ENCODE measurements around the gene DPP10. TPM values are rescaled to one million over a fixed set of nuclear protein-coding genes. Genes with fewer than 3 reads are reported as not detected.

The DPP10 gene
- total and polyA plus RNA-seq, 10 of the 15 experiments (the other 5 are each of a cell fraction or from before 2014, with no cell fraction given) = not detected

DNA sequence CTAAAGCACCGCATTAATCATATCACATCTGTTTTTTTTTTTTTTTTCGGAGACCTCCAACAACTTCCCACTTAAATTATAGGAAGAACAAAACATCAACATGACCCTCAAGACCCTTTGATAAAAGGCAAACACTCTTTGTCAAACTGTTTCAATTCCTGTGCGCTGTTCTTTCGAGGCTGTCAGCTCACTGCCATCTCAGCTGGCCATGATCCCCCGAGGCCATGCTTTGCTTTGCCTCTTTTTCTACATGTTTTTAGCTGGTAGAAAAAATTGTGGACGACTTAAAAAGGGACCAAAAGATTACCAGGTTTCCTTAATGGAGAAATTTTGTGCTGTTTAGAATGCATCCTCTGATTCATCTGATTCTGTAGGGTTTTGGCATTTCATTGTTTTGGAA lies 138.2 kb downstream of the DPP10 start (continued):
- TF ChIP-seq ETV6 (conservative IDR thresholded peaks at IDR 0.05 in 1 of 2, IDR thresholded peaks at IDR 0.05 in 1 of 2; ENCODE audit: borderline replicate concordance in 1 of 2, low read depth in 1 of 2) = no peak

DNA sequence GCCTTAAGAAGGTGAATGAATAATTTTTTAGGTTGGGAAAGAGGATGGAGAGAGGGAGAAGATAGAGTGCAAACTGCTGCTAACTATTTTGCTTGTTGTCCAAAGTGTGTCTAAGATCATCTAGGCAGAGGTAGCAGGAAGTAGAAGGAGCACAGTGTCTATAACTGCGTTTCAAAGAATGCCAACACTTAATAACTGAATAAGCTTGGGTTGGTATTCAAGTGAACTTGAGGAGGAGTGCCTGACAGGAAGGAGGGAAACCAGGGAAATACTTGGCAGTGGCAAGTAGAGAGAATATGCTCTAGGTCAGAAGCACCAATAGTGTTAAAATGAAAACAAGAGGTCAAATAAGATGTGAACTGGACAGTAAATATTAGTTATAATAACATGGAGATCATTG lies 155.9 kb downstream of the DPP10 start:
- no peaks in the 10 kb centered on the region for H3K4me1 ChIP-seq (ENCODE audit: control insufficient read depth, insufficient read depth, low read length)
- H4K20me1 ChIP-seq (ENCODE audit: control insufficient read depth, insufficient read depth) = no peaks in the 10 kb centered on the region
- ATAC-seq (no peak), FAIRE-seq (no peak), DNase-seq (ENCODE audit: low read depth, low spot score) (no peak)
- no peak overlapping the region for H2AFZ ChIP-seq (ENCODE audit: control insufficient read depth, low read depth, low read length)
- in situ Hi-C loops (cut with MboI) (no loop called here), intact Hi-C loops (cut with micrococcal nuclease; ENCODE audit: unreplicated experiment) (no loop called here)
- no peaks in the 10 kb centered on the region for H3K79me2 ChIP-seq (ENCODE audit: control insufficient read depth, insufficient read depth, low read length)
- H3K4me2 ChIP-seq (ENCODE audit: control insufficient read depth, insufficient read depth) = no peak overlapping the region
- no peaks in the 10 kb centered on the region for H3K27me3 ChIP-seq (replicated peaks in 1 of 2; ENCODE audit: control insufficient read depth in 2 of 2, insufficient read depth in 2 of 2, low read length in 1 of 2)
- 0% methylated on average over 1 of the region's 1 CpG for WGBS (ENCODE audit: insufficient coverage, insufficient replicate concordance, low lambda C conversion rate, missing lambda C conversion rate)
- ChIA-PET RAD21 (ENCODE audit: unreplicated experiment) (no interaction called here), POLR2A (no interaction called here), CTCF (no interaction called here), SMC1A (ENCODE audit: uncharacterized antibody, unreplicated experiment) (no interaction called here)
- BruUV-seq (replicated peaks) = no TSS peak
- no peak overlapping the region for H3K9ac ChIP-seq (ENCODE audit: control insufficient read depth, insufficient read depth, low read length)
- H3K9me3 ChIP-seq (replicated peaks; ENCODE audit: control insufficient read depth, insufficient read depth, low read length) = no peaks in the 10 kb centered on the region
- no peak overlapping the region for H3K27ac ChIP-seq (ENCODE audit: control insufficient read depth, insufficient read depth)
- no peaks in the 10 kb centered on the region for H3K36me3 ChIP-seq (ENCODE audit: control insufficient read depth in 2 of 2, insufficient read depth in 2 of 2, low read length in 1 of 2)
- H3K4me3 ChIP-seq = no peak overlapping the region
- TF ChIP-seq, protein P1, sequence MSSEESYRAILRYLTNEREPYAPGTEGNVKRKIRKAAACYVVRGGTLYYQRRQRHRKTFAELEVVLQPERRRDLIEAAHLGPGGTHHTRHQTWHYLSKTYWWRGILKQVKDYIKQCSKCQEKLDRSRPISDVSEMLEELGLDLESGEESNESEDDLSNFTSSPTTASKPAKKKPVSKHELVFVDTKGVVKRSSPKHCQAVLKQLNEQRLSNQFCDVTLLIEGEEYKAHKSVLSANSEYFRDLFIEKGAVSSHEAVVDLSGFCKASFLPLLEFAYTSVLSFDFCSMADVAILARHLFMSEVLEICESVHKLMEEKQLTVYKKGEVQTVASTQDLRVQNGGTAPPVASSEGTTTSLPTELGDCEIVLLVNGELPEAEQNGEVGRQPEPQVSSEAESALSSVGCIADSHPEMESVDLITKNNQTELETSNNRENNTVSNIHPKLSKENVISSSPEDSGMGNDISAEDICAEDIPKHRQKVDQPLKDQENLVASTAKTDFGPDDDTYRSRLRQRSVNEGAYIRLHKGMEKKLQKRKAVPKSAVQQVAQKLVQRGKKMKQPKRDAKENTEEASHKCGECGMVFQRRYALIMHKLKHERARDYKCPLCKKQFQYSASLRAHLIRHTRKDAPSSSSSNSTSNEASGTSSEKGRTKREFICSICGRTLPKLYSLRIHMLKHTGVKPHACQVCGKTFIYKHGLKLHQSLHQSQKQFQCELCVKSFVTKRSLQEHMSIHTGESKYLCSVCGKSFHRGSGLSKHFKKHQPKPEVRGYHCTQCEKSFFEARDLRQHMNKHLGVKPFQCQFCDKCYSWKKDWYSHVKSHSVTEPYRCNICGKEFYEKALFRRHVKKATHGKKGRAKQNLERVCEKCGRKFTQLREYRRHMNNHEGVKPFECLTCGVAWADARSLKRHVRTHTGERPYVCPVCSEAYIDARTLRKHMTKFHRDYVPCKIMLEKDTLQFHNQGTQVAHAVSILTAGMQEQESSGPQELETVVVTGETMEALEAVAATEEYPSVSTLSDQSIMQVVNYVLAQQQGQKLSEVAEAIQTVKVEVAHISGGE (CRISPR knock-in tag; IDR thresholded peaks at IDR 0.05) = no peak
- TF ChIP-seq EZH2 (IDR thresholded peaks at IDR 0.05; ENCODE audit: borderline replicate concordance, control insufficient read depth, low read depth, low read length) = no peak
- no peak for TF ChIP-seq MEF2A (IDR thresholded peaks at IDR 0.05; ENCODE audit: insufficient read depth, low read depth, low read length)
- TF ChIP-seq NFYB (IDR thresholded peaks at IDR 0.05; ENCODE audit: insufficient read depth, low read depth, low read length) = no peak
- no peak for TF ChIP-seq CHD1 (IDR thresholded peaks at IDR 0.05; ENCODE audit: low read depth, low read length)
- TF ChIP-seq EP300 (IDR thresholded peaks at IDR 0.05; ENCODE audit: borderline replicate concordance in 1 of 2, control insufficient read depth in 1 of 2, low read depth in 2 of 2, low read length in 2 of 2) = no peak
- TF ChIP-seq POLR2A (IDR thresholded peaks at IDR 0.05; ENCODE audit: low read depth, low read length) = no peak
- TF ChIP-seq BHLHE40 (IDR thresholded peaks at IDR 0.05; ENCODE audit: borderline replicate concordance in 1 of 2, low read depth in 2 of 2, low read length in 1 of 2) = no peak
- no peak for TF ChIP-seq ZNF24 (IDR thresholded peaks at IDR 0.05)
- TF ChIP-seq GABPA (IDR thresholded peaks at IDR 0.05; ENCODE audit: low read depth) = no peak

Measured in GM12878 (cell line).